IPS-18a (cell line): Measurements from ENCODE around the gene SAMD5.

Experiments used
- H3K27ac ChIP-seq: one replicate; pipeline ENCODE4 v1.5.1; 2013; ENCODE audit warnings: low read length
- H3K27me3 ChIP-seq: one replicate; pipeline ENCODE4 v1.6.1; 2013; ENCODE audit warnings: mild to moderate bottlenecking, low read length; ENCODE audit not compliant: control insufficient read depth, insufficient read depth
- H3K36me3 ChIP-seq: one replicate; pipeline ENCODE4 v1.6.1; 2013; ENCODE audit warnings: low read depth, low read length; ENCODE audit not compliant: control insufficient read depth
- H3K4me1 ChIP-seq: one replicate; pipeline ENCODE4 v1.6.1; 2013; ENCODE audit warnings: low read depth, low read length; ENCODE audit not compliant: control insufficient read depth
- H3K4me3 ChIP-seq: one replicate; pipeline ENCODE4 v1.5.1; 2013; ENCODE audit warnings: low read length
- H3K9ac ChIP-seq: one replicate; pipeline ENCODE4 v1.6.1; 2013; ENCODE audit warnings: mild to moderate bottlenecking, low read length, moderate library complexity
- H3K9me3 ChIP-seq: one replicate; pipeline ENCODE4 v1.6.1; 2013; ENCODE audit warnings: low read depth, low read length; ENCODE audit not compliant: control insufficient read depth

SAMD5 gene

GRCh38 chr6:147577488-147577887 lies 69.0 kb downstream of the SAMD5 start:
- Histone ChIP-seq H3K36me3 (no peaks in the 10 kb centered on the region), H3K4me3 (no peak overlapping the region), H3K9ac (no peak overlapping the region), H3K27ac (no peak overlapping the region), H3K4me1 (no peaks in the 10 kb centered on the region), H3K9me3 (no peaks in the 10 kb centered on the region), H3K27me3 (no peaks in the 10 kb centered on the region)

- H3K27ac ChIP-seq: no peak overlapping the region
- H3K9me3 ChIP-seq: no peaks in the 10 kb centered on the region
- no peak overlapping the region for H3K4me3 ChIP-seq
- H3K9ac ChIP-seq: no peak overlapping the region
- no peaks in the 10 kb centered on the region for H3K4me1 ChIP-seq
- no peaks in the 10 kb centered on the region for H3K36me3 ChIP-seq
- no peaks in the 10 kb centered on the region for H3K27me3 ChIP-seq
These were observed 69.7 kb downstream of the SAMD5 start for GRCh38 chr6:147578159-147578558.

GRCh38 chr6:147578883-147579282 lies 70.4 kb downstream of the SAMD5 start:
- H3K9me3 ChIP-seq: no peaks in the 10 kb centered on the region
- no peak overlapping the region for H3K9ac ChIP-seq
- no peaks in the 10 kb centered on the region for H3K36me3 ChIP-seq
- H3K27ac ChIP-seq: no peak overlapping the region
- H3K27me3 ChIP-seq: no peaks in the 10 kb centered on the region
- H3K4me3 ChIP-seq: no peak overlapping the region
- H3K4me1 ChIP-seq: no peaks in the 10 kb centered on the region

- H3K9ac ChIP-seq: no peak overlapping the region
- no peak overlapping the region for H3K27ac ChIP-seq
- no peak overlapping the region for H3K4me3 ChIP-seq
- H3K4me1 ChIP-seq: no peaks in the 10 kb centered on the region
- no peaks in the 10 kb centered on the region for H3K9me3 ChIP-seq
- H3K36me3 ChIP-seq: no peaks in the 10 kb centered on the region
- no peaks in the 10 kb centered on the region for H3K27me3 ChIP-seq
These were observed 71.2 kb downstream of the SAMD5 start for GRCh38 chr6:147579667-147580066.

- no peak overlapping the region for H3K27ac ChIP-seq
- H3K4me3 ChIP-seq: no peak overlapping the region
- no peak overlapping the region for H3K9ac ChIP-seq
- H3K27me3 ChIP-seq: no peaks in the 10 kb centered on the region
- no peaks in the 10 kb centered on the region for H3K36me3 ChIP-seq
- no peaks in the 10 kb centered on the region for H3K4me1 ChIP-seq
- no peaks in the 10 kb centered on the region for H3K9me3 ChIP-seq
These were observed 74.5 kb downstream of the SAMD5 start for GRCh38 chr6:147582991-147583390.

GRCh38 chr6:147585256-147585655 lies 76.8 kb downstream of the SAMD5 start:
- no peak overlapping the region for H3K4me3 ChIP-seq
- no peak overlapping the region for H3K9ac ChIP-seq
- no peak overlapping the region for H3K27ac ChIP-seq
- H3K9me3 ChIP-seq: no peaks in the 10 kb centered on the region
- H3K4me1 ChIP-seq: no peaks in the 10 kb centered on the region
- H3K36me3 ChIP-seq: no peaks in the 10 kb centered on the region
- H3K27me3 ChIP-seq: no peaks in the 10 kb centered on the region

- Histone ChIP-seq H3K4me1 (no peaks in the 10 kb centered on the region), H3K9me3 (no peaks in the 10 kb centered on the region), H3K9ac (no peak overlapping the region), H3K4me3 (no peak overlapping the region), H3K27ac (no peak overlapping the region), H3K36me3 (no peaks in the 10 kb centered on the region), H3K27me3 (no peaks in the 10 kb centered on the region)
These were observed 77.6 kb downstream of the SAMD5 start for GRCh38 chr6:147586044-147586443.

- H3K9ac ChIP-seq: no peak overlapping the region
- no peak overlapping the region for H3K27ac ChIP-seq
- no peaks in the 10 kb centered on the region for H3K27me3 ChIP-seq
These were observed 79.4 kb downstream of the SAMD5 start for GRCh38 chr6:147587907-147588306.

GRCh38 chr6:147588469-147588868 lies 80.0 kb downstream of the SAMD5 start:
- Histone ChIP-seq H3K9ac (no peak overlapping the region), H3K9me3 (no peaks in the 10 kb centered on the region), H3K27ac (no peak overlapping the region), H3K27me3 (no peaks in the 10 kb centered on the region), H3K36me3 (no peaks in the 10 kb centered on the region), H3K4me3 (no peak overlapping the region), H3K4me1 (no peaks in the 10 kb centered on the region)

More at GRCh38 chr6:147587907-147588306, 79.4 kb downstream of the SAMD5 start:
- Histone ChIP-seq H3K4me1 (no peaks in the 10 kb centered on the region), H3K9me3 (no peaks in the 10 kb centered on the region), H3K36me3 (no peaks in the 10 kb centered on the region), H3K4me3 (no peak overlapping the region)

- H3K9me3 ChIP-seq: no peaks in the 10 kb centered on the region
- H3K27ac ChIP-seq: no peak overlapping the region
- H3K4me1 ChIP-seq: no peaks in the 10 kb centered on the region
- no peak overlapping the region for H3K4me3 ChIP-seq
- H3K27me3 ChIP-seq: no peaks in the 10 kb centered on the region
- H3K9ac ChIP-seq: no peak overlapping the region
- H3K36me3 ChIP-seq: no peaks in the 10 kb centered on the region
These were observed 81.3 kb downstream of the SAMD5 start for GRCh38 chr6:147589739-147590250.

GRCh38 chr6:147595961-147596360 lies 87.5 kb downstream of the SAMD5 start:
- Histone ChIP-seq H3K9ac (no peak overlapping the region), H3K4me3 (no peak overlapping the region), H3K27ac (no peak overlapping the region), H3K36me3 (no peaks in the 10 kb centered on the region), H3K27me3 (no peaks in the 10 kb centered on the region), H3K9me3 (no peaks in the 10 kb centered on the region), H3K4me1 (no peaks in the 10 kb centered on the region)

GRCh38 chr6:147603392-147604081 lies 95.0 kb downstream of the SAMD5 start:
- no peak overlapping the region for H3K27ac ChIP-seq
- no peaks in the 10 kb centered on the region for H3K36me3 ChIP-seq
- H3K4me1 ChIP-seq: no peaks in the 10 kb centered on the region

More at GRCh38 chr6:147603392-147604081, 95.0 kb downstream of the SAMD5 start:
- Histone ChIP-seq H3K4me3 (no peak overlapping the region), H3K9me3 (no peaks in the 10 kb centered on the region), H3K9ac (no peak overlapping the region), H3K27me3 (no peaks in the 10 kb centered on the region)
